MG63 (cell line): Measurements from ENCODE around the gene FALEC. TPM values are rescaled to one million over a fixed set of nuclear protein-coding genes. Genes with fewer than 3 reads are reported as not detected.

Source experiments
- total RNA-seq: library from RNA; depleted of rRNA; stranded (reverse); fragments of >200 nt; shearing (Covaris generic); gene quantifications from 2 replicates; pipeline ENCODE4 v1.2.3, GENCODE V29; 2014; ENCODE audit warnings: low replicate concordance; rRNA removed

The FALEC gene
- total RNA-seq, 1 experiment from 2014 or later = not detected

Other genes starting within 250 kb of the FALEC start
- gene APH1A, start 246.7 kb upstream of the FALEC start, total RNA-seq = 136 and 156 TPM in 2 replicates
- 2.5 TPM in 1 of 2 replicates, not detected in the other for gene C1orf54, start 243.0 kb upstream of the FALEC start, total RNA-seq
- gene CIART, start 233.2 kb upstream of the FALEC start, total RNA-seq = not detected in 2 replicates
- 75.5 and 80.7 TPM in 2 replicates for gene MRPS21, start 221.9 kb upstream of the FALEC start, total RNA-seq
- gene PRPF3, start 194.2 kb upstream of the FALEC start, total RNA-seq = 65.9 and 75.5 TPM in 2 replicates
- 2.5 and 10.6 TPM in 2 replicates for gene RPRD2, start 151.6 kb upstream of the FALEC start, total RNA-seq
- gene TARS2, start 28.3 kb upstream of the FALEC start, total RNA-seq = 14.7 and 15.4 TPM in 2 replicates
- 9.9 and 13.8 TPM in 2 replicates for gene ECM1, start 7.6 kb upstream of the FALEC start, total RNA-seq
- 3.3 and 3.5 TPM in 2 replicates for gene ADAMTSL4, start 33.7 kb downstream of the FALEC start, total RNA-seq
- gene MCL1, start 63.9 kb downstream of the FALEC start, total RNA-seq = 148 and 184 TPM in 2 replicates
- 172 and 256 TPM in 2 replicates for gene ENSA, start 113.9 kb downstream of the FALEC start, total RNA-seq
- gene GOLPH3L, start 181.4 kb downstream of the FALEC start, total RNA-seq = 12.1 and 14.1 TPM in 2 replicates
- gene HORMAD1, start 205.1 kb downstream of the FALEC start, total RNA-seq = 0.95 TPM in 1 of 2 replicates, not detected in the other